Loucy (cell line): ENCODE data around the gene SLC7A10.
"Not testable (repeated sequence)": the region's sequence is repeated elsewhere in the genome, so short reads cannot be mapped to it uniquely, and the experiment has no call there.

Experiments
- H2AFZ ChIP-seq: fragments of 200-600 bp; sonication (generic); 2 replicates; pipeline ENCODE4 v1.6.0; 2016; ENCODE audit warnings: antibody characterized with exemption, mild to moderate bottlenecking, low read length, moderate library complexity
- H3F3A ChIP-seq: fragments of 200-600 bp; 2 replicates; pipeline ENCODE4 v1.6.0; 2016; ENCODE audit warnings: antibody characterized with exemption, low read depth, mild to moderate bottlenecking
- H3K27me3 ChIP-seq: fragments of 200-600 bp; sonication (generic); 2 replicates; pipeline ENCODE4 v1.6.1; 2014; ENCODE audit warnings: low read length, mild to moderate bottlenecking; ENCODE audit not compliant: insufficient read depth, poor library complexity, severe bottlenecking
- H3K36me3 ChIP-seq: fragments of 200-600 bp; sonication (generic); 2 replicates; pipeline ENCODE4 v1.6.1; 2016; ENCODE audit warnings: low read length; ENCODE audit not compliant: insufficient read depth
- H3K4me1 ChIP-seq: fragments of 200-600 bp; sonication (generic); 2 replicates; pipeline ENCODE4 v1.5.1; 2014; ENCODE audit warnings: low read length, mild to moderate bottlenecking; ENCODE audit not compliant: insufficient read depth, poor library complexity, severe bottlenecking
- H3K4me2 ChIP-seq: fragments of 200-600 bp; sonication (generic); 2 replicates; pipeline ENCODE4 v1.6.0; 2014; ENCODE audit warnings: antibody characterized with exemption, low read length, low read depth, mild to moderate bottlenecking; ENCODE audit not compliant: poor library complexity, severe bottlenecking
- H3K4me3 ChIP-seq: fragments of 200-600 bp; sonication (generic); 2 replicates; pipeline ENCODE4 v1.5.1; 2014; ENCODE audit warnings: low read length, mild to moderate bottlenecking, mixed read lengths; ENCODE audit not compliant: poor library complexity, severe bottlenecking
- H3K79me2 ChIP-seq: fragments of 200-600 bp; sonication (generic); 2 replicates; pipeline ENCODE4 v1.6.1; 2014; ENCODE audit warnings: low read length; ENCODE audit not compliant: insufficient read depth
- H3K9ac ChIP-seq: fragments of 200-600 bp; sonication (generic); 2 replicates; pipeline ENCODE4 v1.6.0; 2014; ENCODE audit warnings: mild to moderate bottlenecking, low read depth, low read length, moderate library complexity; ENCODE audit not compliant: poor library complexity, severe bottlenecking
- H3K9me2 ChIP-seq: fragments of 200-600 bp; sonication (generic); replicated peaks from 2 replicates; pipeline ENCODE4 v1.6.1; 2016; ENCODE audit warnings: low read depth, low read length, mixed read lengths
- H3K9me3 ChIP-seq: fragments of 200-600 bp; sonication (generic); 2 replicates; pipeline ENCODE4 v1.6.1; 2014; ENCODE audit warnings: mild to moderate bottlenecking, antibody characterized with exemption, low read length, low read depth; ENCODE audit not compliant: insufficient read depth
- H4K20me1 ChIP-seq: fragments of 200-600 bp; sonication (generic); 2 replicates; pipeline ENCODE4 v1.6.0; 2014; ENCODE audit warnings: antibody characterized with exemption, low read length, mild to moderate bottlenecking; ENCODE audit not compliant: insufficient read depth, poor library complexity, severe bottlenecking
- CTCF ChIP-seq: fragments of 200-600 bp; sonication (generic); conservative IDR thresholded peaks from 2 replicates; pipeline ENCODE4 v1.5.1; 2014; ENCODE audit warnings: mild to moderate bottlenecking, antibody characterized with exemption, low read length
- EZH2phosphoT487 ChIP-seq: fragments of 200-600 bp; IDR thresholded peaks from 2 replicates; pipeline ENCODE4 v1.6.1; 2018; ENCODE audit warnings: antibody characterized with exemption, mild to moderate bottlenecking, moderate library complexity, borderline replicate concordance

SLC7A10 gene

DNA sequence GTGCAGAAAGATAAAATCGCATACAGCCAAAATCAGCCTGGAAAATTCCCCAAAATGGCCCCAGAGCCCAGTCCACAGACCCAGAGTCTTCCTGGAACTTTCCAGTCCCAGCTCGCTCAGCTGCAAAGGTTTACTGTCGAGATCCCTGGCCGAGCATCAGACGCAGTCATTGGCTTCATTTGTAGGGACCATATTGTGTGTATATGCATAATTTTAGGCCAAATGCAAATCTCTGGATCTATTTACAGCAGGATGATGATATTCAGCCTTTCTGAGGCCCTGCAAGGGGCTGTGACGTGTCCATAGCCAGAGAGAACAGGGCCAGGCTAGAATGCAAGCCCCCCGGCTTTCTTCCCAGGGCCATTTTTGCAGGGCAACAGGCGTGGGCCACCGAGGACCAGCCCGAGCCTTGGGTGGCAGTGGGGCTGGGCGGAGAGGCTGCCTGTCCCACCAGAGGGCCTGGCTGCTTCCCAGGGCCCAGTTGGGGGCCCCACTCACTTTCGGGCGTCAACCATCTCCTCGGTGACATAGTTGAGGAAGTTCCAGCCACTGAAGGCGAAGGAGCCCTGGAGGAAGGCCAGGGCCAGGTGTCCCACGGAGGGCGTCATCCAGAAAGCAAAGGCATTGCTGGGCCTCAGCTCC is 13.7 kb downstream of the SLC7A10 start:
- no peak overlapping the region for H2AFZ ChIP-seq
- H3K4me2 ChIP-seq: no peak overlapping the region
- no peaks in the 10 kb centered on the region for H3K9me2 ChIP-seq
- H4K20me1 ChIP-seq: no peaks in the 10 kb centered on the region
- no peaks in the 10 kb centered on the region for H3K36me3 ChIP-seq
- H3K9ac ChIP-seq: no peak overlapping the region
- H3F3A ChIP-seq: no peaks in the 10 kb centered on the region
- no peak overlapping the region for H3K4me3 ChIP-seq
- no peaks in the 10 kb centered on the region for H3K27me3 ChIP-seq
- H3K79me2 ChIP-seq: no peaks in the 10 kb centered on the region
- H3K4me1 ChIP-seq: peaks cover 21% of the 10 kb centered on the region
- H3K9me3 ChIP-seq: no peaks in the 10 kb centered on the region
- TF ChIP-seq CTCF (no peak), EZH2phosphoT487 (no peak)

DNA sequence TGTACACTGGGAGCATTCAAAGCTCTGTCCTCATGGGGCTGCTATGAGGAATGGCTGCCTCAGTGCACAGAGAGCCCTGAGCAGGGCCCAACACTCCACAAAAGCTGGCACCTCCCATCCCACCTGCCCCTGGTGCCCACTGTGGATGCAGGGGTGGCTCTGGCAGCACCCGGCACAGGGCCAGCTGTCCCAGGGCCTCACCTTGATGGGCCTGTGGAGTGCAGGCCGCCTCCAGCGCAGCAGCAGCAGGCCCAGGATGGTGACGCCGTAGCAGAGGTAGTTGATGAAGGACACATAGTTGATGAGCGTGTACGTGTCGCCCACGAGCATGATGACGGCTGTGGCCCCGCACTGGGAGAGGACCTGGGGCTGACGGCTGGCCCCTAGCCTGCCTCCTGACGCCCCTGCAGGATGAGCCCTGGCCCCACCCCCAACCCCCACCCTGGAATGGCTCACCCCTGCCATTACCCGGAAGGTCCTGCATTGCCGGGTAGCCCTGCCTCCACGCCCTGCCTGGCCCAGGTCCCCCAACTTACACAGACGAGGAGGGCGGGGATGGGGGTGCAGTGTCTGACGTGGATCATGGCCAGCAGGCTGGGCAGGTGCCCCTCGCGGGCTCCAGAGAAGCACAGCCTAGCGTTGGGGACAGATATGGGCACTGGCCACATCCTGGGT is 15.2 kb downstream of the SLC7A10 start:
- no peak overlapping the region for H3K4me2 ChIP-seq
- H3K9ac ChIP-seq: no peak overlapping the region
- H4K20me1 ChIP-seq: no peaks in the 10 kb centered on the region
- peaks cover 21% of the 10 kb centered on the region for H3K4me1 ChIP-seq
- no peaks in the 10 kb centered on the region for H3K27me3 ChIP-seq
- TF ChIP-seq EZH2phosphoT487: no peak
- no peak for TF ChIP-seq CTCF
- H3K9me2 ChIP-seq: no peaks in the 10 kb centered on the region
- no peaks in the 10 kb centered on the region for H3F3A ChIP-seq
- no peak overlapping the region for H2AFZ ChIP-seq
- no peaks in the 10 kb centered on the region for H3K79me2 ChIP-seq
- no peak overlapping the region for H3K4me3 ChIP-seq
- no peaks in the 10 kb centered on the region for H3K9me3 ChIP-seq
- H3K36me3 ChIP-seq: no peaks in the 10 kb centered on the region

DNA sequence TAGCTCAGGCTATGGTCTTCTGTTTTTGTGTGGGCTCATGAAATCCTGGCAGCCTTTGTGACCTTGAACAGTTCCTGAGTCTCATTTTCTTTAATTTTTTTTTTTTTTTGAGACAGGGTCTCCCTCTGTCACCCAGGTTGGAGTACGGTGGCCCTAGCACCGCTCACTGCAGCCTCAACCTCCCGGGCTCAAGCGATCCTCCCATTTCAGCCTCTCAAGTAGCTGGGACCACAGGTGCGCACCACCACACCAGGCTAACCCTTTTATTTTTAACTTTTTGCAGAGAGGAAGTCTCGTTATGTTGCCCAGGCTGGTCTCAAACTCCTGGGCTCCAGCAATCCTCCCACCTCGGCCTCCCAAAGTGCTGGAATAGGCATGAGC is 15.8 kb downstream of the SLC7A10 start:
- not testable (repeated sequence) for H3K79me2 ChIP-seq, H3K4me3 ChIP-seq, H3K4me2 ChIP-seq, H3K9ac ChIP-seq, H4K20me1 ChIP-seq, H3K36me3 ChIP-seq, H3F3A ChIP-seq, H3K9me3 ChIP-seq, H3K27me3 ChIP-seq, H2AFZ ChIP-seq, H3K9me2 ChIP-seq
- peaks cover 21% of the 10 kb centered on the region for H3K4me1 ChIP-seq
